ENCODE results near the gene PEMT.

PEMT gene

DNA sequence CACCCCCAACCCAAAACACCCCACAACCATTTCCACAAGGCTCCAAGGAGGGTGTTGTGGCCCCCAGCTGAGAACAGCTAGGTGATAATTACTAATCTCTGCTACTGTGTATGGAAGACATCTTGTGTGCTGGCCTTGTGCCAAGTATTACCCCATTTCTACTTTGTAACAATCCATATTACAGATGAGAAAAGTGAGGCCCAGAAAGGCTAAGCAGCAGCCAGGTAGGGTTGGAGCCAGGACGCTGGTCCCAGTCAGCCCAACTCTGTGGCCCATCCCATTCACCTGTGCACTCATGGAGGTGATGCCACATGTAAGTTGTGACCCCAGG is 12.4 kb upstream of the PEMT start:
- no peak for FAIRE-seq

DNA sequence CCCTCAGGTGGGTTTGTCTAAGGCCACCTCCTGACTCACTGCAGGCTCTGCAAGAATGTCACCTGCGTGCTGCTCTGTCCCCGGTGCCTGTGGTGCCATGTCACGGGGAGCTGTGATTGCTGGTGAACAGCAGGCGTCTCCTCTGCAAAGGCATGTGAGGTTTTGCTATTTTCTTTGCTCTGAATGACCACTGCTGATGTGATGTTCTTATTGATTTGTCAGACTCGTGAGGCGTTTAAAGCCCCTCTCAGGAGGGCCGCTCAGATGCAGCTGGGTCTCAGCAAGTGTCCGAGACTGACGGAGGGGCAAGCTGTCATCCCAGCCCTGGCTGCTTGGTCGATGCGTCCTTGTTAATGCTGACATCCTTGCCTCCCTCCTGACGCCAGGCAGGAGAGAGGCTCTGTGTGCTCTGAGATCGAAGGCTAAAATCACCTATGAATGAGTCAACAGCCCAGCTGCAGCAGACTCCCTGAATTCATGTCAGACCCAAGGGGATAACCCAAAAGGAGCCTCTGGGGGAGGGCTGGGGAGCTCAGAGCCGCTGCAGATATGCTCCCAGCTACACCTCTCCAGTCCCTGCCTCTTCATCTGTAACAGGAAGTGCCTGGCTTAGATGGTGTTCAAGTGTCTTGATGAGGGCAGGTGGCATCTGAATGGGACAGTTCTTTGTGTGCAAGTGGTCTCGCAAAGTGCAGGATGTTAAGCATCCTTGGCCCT is 11.8 kb upstream of the PEMT start:
- FAIRE-seq, result no peak

DNA sequence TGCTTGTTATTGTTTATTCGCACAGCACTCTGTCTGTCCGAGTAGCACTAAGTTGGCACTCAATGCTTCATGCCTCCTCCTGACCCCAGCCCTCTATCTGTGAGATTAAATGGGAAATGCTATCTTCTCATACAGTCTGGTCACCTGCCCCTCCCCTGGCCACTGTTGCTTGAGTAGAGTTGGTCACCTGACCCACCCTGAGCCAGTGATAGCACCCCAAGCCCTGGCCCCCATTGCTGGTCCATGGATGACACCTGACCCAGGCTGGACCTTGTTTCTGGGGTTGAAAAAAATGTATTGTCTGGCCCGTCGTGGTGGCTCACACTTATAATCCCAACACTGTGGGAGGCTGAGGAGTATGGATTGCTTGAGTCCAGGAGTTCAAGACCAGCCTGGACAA is 8.5 kb upstream of the PEMT start:
- FAIRE-seq, result no peak

DNA sequence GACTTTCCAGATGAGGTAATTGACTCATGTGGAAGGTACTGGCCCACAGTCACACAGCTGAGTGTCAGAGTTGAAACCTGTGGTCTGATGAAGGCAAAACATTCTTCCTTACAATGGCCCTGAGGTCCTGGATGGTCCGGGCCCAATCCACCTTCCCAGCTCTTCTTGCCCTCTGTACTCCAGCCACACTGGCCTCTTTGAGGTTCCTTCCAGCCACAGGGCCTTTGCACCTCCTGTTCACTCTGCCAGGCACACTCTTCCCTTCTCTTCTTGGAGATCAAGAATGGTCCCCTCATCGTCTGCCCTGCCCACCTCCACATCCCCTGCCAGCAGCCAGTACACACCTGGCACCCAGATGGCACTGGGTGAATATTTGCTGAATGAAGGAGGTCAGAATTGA is 6.5 kb upstream of the PEMT start:
- no peak for FAIRE-seq

DNA sequence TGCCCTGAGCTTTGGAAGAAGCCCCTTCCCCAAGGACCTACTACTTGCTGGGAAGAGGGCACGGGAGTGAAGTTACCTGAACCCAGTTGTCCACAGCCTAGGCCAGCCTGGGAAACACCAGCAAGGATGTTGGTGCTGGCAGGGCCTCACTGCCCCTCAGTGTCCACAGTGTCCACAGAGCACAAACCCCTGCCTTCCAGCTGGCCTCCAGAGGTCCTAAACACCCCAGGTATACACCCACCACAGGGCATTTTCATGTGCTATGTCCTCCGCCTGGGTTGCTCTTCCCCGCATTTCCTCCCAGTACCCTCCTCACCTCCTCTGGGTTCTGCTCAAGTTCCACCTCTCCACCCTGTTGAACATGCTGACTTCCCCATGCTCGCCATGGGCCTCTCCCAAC is 4.2 kb upstream of the PEMT start:
- no peak for FAIRE-seq

DNA sequence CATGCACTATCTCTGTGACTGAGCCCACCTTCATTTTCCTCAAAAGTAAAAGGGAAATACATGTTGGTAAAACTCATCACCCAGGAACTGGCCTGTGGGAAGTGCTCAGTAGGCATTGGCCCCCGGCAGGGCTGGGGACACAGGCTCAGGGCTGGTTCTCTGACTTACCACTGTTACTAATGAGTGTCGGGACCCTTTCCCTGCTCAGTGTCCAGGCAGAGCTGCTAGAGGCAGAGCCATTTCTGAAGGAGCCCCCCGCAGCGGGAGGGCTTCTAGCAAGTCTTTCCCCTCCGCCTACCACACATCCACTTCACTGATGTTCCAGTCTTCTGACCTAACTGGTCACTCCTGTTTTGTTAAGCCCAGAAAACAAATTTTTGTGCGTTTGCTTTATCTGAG is 1.7 kb upstream of the PEMT start:
- no peak for FAIRE-seq

DNA sequence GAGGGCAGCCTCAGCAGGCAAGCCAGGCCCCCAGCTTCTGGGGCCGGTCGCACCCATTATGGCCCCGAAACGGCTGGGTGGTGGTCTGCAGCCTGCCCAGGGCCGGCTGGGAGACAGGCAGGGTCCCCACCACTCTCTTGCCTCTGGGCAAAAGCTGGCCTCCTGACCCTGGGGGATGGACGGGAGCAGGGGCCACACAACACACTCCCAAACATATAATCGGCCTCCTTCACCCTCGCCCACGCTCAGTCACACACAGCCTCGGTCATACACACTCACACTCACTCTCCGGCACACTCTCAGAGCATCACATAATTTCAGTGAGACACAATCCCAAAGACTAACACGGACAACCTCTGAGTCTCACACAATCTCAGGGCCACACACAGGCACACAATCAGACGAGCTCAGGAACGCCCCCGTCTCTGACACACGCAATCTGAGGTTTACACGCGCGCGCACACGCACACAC is 589 bp downstream of the PEMT start:
- no peak for FAIRE-seq

DNA sequence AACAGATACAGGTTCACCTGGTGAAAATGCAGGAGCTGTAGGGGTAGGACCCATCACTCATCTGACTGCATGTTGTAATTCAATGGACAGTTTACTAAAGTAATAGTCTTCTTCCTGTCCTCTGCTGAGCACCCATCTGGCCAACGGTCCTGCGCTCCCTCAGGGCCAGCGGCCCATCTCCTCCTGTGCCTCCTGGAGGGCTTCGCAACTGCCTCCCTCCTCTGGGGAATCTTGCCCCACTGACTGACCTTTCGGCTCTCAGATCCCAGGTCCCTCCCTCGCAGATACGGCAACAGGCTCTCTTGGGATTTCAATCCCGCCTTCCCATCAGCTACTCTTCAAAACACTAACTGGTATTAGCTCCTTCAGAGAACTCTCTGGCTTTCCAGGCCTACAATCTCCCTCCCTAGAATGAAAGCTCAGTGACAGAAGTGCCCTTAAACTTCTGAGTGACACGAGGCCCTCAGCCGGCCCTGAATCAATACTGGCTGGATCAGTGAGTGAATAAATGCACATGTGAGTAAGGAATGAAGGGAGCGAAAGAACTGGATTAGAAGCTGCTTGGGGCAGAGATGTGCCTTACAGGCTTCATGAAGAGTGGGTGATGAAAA is 1.3 kb downstream of the PEMT start:
- no peak for FAIRE-seq

DNA sequence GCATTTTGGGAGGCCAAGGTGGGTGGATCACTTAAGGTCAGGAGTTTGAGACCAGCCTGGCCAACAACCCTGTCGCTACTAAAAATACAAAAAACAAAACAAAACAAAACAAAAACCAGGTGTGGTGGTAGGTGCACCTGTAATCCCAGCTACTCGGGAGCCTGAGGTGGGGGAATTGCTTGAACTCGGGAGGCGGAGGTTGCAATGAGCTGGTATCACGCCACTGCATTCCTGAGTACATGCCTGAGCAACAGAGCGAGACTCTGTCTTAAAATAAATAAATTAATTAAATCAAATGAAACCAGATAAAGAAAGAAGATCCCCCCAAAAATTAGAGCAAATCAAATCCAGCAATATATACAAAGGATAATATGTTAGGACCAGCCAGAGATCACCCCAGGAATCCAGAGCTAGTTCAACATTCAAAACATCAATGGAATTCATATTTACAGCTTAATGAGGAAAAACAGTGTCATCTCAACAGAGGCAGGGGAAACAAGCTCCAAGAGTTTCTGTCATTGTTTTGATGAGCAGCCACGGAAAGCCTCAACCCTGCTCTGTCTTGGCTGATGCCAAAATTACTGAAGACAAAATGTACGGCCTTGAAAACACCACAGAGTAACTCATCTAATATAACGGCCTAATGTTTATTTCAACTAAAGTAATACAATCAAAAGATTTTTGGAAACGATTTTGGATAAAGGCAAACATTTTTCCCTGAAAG is 3.7 kb downstream of the PEMT start:
- FAIRE-seq, result no peak

DNA sequence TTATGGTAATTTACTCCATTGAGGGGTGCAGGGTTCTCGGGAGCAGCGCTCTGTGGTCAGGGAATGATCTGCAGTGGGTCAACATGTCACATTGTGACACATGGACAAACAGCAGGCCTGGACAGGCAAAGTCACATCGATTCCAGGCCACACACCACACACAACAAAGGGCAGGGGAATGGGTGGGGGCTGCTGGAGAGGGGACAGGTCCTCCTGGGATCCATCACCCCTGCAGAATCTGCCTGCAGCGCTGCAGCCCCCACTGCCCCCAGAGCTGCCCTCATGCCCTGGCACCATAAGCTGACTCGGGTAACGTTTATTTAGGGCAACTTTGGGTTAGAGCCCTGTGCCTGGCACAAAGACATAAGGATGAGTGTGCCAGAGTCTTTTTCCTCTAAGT is 9.1 kb downstream of the PEMT start:
- FAIRE-seq, result no peak

DNA sequence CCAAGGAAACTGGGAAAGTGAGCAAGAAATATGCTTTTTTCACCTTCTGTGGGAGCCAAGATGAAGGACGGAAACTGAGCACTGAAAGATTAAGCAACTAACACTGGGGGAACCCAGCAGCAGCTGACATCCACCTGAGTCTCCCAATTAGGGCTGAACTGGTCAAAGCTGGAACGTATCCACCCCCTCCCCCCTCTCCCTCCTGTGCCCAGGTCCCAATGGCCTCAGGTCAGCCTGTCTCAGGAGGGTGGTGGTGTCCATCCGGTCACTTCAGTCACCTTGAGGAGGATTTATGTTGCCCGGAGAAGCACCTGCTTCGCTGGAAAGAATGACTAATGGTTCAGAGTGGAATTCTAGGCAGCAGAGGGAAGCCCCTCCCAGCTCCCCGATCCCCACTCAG is 10.0 kb downstream of the PEMT start:
- no peak for FAIRE-seq

DNA sequence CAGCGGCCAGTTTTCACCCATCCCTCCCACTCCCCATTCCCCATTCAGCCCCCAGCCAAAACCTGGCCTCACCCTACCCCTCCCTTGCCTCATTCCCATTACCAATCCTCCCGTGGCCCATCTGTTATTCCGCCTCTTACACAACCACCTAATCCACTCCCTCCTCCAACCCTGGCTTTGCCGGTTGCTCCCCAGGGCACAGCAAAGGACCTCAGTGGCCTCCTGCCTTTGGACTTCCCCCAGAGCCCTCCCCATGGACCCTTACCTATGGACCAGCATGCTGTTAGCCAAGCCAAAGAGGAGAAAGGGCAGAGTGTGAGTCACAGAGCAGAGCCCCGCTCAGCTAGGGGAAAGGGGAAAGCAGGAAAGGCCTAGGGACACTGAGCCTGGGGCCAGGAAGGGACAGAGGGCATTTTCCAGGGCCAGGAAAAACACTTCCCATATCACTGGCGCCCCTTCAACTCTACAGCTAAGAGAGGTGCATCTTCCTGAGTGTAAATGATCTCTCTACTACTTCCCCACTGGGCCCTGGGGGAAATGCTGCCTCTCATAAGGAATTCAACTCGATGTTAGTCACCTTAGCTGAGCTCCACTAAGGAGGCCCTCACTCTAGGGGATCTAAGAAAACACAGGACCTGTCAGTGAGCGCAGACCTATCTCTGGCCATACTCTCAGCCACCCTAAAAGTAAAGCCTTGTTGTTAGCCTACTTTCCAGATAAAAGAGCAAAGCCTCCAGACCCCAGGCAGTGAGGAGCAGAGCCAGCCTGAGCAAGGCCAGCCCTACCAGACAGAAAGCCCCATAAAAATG is 10.6 kb downstream of the PEMT start:
- FAIRE-seq, result no peak

DNA sequence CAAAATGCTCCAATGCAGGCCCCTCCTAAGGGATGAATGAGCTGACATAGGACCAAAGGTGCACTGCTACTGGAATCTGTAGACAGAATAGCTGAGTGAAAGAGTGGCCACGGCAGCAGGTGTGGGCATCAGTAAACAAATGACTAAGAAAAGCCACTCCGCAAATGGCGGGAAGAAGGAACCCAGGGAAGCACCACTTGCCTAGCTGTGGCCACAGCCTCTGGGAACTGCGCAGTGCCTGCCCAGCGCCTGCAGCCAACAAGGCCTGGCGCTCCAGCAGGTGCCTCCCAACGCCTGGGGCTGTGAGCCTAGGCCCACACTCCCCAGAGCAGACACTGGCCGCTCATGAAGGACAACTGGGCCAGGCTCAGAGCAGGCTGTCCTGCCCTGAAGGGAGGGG is 11.8 kb downstream of the PEMT start:
- no peak for FAIRE-seq

DNA sequence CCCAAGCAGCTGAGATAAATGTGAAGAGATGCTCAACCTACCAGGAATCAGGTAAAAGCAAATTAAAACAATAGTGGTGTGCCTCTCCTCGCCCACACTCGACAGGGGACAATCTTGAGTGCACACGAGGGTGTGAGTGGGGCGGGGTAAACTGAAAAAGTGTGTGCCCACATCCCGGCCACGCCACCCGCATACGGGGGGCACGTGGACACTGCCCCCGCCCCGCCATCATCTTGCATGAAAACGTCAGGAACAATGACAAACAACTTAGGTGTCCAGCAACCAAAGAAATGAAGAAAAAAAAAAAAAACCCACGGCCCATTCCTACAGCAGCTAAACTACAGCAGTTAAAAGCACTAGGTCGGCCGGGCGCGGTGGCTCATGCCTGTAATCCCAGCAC is 14.1 kb downstream of the PEMT start:
- no peak for FAIRE-seq

DNA sequence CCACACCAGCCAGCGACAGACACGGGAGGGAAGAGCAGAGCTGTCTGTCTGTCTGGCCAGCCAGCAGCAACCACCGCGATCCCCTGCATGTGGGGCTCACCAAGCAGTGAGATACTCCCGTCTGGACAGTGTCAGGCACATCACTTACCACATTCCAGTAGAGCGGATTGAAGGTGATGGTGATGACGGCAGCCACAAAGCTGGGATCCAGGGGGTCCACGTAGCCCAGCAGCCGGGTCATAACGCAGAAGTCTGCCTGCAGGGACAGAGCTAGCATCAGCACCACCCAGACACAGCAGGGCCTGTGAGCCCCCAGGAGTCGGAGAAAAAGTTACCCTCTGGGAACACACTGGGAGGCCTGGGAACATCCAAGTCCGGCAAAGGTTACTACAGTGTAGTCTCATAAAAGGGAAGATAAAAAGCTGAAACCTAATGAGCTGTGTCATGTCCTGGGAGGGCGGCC is 14.7 kb downstream of the PEMT start:
- no peak for FAIRE-seq

DNA sequence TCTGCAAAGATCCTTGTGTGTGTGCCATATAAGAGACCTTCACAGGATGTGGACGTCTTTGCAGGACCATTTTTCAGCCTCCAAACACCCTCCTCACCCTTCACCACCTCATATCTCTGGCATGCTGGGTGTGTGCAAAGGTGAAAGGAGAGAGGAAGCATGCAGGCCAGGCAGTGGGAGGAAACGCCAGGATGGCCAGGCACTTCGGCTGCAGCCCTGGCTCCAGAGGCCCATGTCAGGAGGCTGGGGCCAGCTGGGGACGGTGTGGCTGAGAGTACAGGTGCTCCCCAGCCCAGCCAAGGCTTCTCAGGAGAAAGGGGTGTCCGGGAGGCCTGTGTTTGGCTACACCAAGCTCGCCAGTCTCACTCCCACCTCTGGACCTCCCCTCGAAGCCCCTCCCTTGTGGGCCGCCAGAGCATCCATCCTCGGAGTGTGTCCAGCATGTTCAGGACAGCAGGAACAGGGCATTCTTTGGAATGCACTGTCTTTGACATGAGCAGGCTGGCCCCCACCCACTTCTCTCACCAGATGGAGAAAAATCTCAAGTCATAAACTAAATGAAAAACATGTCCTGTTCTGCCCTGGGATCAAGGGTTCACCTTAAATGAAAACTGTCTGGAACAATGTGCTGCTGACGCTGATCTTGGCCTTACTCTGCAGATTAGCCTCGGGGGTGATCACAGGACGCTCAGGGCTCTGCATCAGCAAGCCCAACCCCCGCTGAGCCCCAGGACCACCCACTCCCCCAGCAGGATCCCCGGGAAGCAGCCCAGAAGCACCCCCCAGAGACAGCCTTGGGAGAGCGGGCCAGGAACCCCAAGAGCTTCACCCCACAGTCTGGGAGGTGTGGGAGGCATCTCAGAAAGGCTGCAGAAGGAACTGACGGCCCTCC is 15.9 kb downstream of the PEMT start:
- no peak for FAIRE-seq

DNA sequence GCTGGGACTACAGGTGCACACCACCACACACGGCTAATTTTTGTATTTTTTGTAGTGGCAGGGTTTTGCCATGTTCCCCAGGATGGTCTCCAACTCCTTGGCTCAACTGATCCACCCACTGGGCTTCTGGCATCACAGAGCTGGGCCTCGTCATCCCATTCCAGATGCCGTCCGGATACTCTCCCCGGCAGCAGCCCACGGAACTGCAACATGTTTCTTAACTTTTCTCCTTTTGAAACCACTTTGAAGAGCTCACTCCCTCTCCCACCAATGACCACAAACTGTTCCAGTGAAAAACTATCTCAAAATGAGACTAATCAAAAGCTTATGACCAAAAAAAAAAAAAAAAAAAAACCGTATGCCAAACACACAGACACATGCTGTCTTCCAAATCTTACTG is 17.6 kb downstream of the PEMT start:
- FAIRE-seq, result no peak

DNA sequence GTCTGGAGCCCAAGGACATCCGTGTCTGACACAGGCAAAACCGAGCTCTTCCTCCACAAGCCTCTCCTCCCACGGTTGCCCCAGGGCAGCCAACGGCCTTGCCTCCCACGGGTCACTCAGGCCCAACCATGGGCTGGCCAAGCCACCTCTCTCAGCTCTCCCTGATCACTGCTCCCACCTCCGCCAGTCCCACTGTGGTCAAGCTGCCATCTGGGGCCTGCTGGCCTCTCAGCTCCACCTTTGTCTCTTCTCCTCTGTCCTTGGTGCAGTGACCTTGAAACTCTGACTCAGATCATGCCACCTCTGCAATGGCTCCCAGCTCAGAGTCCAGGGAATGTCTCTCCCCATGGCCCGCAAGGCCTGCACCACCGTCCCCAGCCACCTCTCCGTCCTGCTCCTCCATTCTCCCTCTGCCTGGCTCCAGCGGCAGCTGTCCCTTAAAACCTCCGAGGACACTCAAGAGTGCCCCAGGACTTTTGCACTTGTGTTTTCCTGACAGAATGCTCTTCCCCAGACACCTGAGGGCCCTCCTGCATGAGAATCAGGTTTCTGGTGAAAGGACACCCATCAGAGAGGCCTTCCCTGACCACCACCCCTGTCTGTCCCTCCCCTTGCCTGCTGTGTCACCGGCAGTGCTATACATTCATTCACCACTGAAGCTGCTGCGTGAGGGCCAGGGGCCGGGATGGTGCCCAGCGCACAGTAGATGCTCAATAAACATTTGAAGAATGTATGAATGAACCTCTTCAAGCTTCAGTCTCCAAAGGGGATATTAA is 19.3 kb downstream of the PEMT start:
- no peak for FAIRE-seq

DNA sequence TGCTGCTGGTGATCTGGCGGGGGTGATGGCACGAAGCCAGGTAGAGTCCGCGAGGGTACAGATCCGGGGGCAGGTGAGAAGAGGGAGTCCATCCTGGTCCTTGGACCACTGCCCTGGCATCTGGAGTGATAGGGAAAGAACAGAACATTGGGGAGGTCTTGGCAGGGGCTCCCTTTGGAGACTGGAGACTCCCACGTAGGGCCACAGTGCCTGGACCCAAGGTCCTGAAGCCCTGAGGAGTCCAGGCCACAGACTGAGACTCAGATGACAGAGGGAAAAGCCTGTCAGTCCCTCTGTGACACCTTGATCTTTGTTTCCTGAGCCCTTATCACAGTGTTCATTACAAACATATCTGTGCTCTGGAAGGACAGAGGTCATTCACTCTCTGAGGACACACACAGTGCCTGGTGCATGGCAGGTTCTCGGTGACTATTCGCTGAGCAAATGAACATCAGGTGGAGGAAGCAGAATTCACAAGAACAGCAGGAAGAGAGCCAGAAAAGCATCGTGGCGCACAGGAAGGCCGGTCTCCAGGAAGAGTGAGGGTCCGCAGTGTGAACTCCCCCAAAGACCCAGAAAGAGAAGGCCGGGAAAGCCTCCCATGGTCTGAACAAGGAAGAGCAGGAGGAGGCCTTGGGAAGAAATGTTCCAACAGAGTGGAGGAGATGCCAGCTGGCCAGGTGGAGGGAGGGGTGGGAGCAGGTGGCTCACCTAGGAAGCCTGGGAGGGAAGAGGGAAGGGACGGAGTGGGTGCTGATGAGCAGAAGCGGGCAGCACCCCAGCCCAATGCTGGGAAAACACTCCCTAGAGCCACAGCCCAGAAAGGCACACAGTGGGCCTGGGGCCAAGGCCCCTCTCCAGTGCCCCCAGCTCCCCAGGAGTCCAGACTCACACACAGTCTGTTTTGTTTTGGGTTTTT is 20.5 kb downstream of the PEMT start:
- no peak for FAIRE-seq

DNA sequence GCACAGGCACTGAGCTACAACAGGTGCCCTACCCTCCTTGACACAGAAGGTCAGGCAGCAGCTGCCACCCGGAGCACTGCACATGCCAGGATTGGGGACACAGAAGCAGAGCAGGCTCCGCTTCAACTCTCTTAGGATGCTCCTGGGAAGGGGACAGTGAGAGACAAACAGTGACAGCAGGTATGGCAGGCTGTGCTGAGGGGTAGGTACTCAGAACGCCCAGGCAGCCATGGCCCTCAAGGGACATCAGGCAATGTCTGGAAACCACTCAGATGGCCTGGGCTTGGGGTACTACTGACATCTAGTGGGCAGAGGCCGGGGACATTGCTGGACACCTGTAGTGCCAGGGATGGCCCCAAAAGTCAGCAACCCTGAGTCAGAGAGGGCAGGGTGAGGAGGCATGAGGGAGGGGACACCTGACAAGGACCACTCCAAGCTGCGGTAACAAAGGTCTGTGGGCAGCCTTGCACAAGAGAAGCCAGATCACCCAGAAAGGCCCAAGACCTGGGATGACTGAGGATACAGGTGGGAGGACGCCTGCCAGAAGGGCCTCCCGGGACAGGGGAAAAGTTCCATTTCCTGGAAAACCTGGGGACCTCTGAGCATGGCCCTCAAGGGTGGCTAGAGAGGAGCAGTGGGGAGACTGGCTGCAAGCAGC is 21.2 kb downstream of the PEMT start:
- no peak for FAIRE-seq

Measured in TTC549 (cell line).